ENCODE measurements around the gene LSAMP.

GRCh38 chr3:116160594-116160993, 284.7 kb downstream of the LSAMP start:
- TF ChIP-seq CTCF (IDR thresholded peaks at IDR 0.05) (no peak), SMAD3 (CRISPR knock-in tag; IDR thresholded peaks at IDR 0.05; ENCODE audit: borderline replicate concordance) (no peak), ZNF416 (CRISPR knock-in tag; IDR thresholded peaks at IDR 0.05) (no peak)
